Measurements from ENCODE around the gene TMEM181. TPM values are rescaled to one million over a fixed set of nuclear protein-coding genes. Genes with fewer than 3 reads are reported as not detected.

The TMEM181 gene
- total RNA-seq, 1 experiment from 2014 or later: 18.7 TPM

GRCh38 chr6:158596861-158597260 is 37.0 kb downstream of the TMEM181 start:
- ChIA-PET CTCF (no interaction called here), POLR2A (ENCODE audit: unreplicated experiment) (no interaction called here)
- H3K4me1 ChIP-seq (replicated peaks; ENCODE audit: insufficient read depth): no peaks in the 10 kb centered on the region
- no peak overlapping the region for H3K4me2 ChIP-seq
- peaks cover 7% of the 10 kb centered on the region; the same call in 1 of the 2 replicates for H3F3A ChIP-seq (ENCODE audit: insufficient read depth, low read depth)
- no peak for TF ChIP-seq EZH2 (IDR thresholded peaks at IDR 0.05; ENCODE audit: low read depth)
- TF ChIP-seq CTCF (conservative IDR thresholded peaks at IDR 0.05): no peak
- no peak overlapping the region for H3K27ac ChIP-seq
- H3K27me3 ChIP-seq (ENCODE audit: insufficient read depth, low read depth): no peaks in the 10 kb centered on the region
- no peaks in the 10 kb centered on the region for H3K9me3 ChIP-seq (ENCODE audit: insufficient read depth, low read depth)
- H3K4me3 ChIP-seq: no peak overlapping the region
- intact Hi-C loops (cut with micrococcal nuclease; ENCODE audit: unreplicated experiment): no loop called here
- DNase-seq: no peak
- H2AFZ ChIP-seq: no peak overlapping the region
- peaks cover 10% of the 10 kb centered on the region for H3K36me3 ChIP-seq (ENCODE audit: low read depth)
- H3K9me2 ChIP-seq (ENCODE audit: insufficient read depth): no peaks in the 10 kb centered on the region
- no peaks in the 10 kb centered on the region for H4K20me1 ChIP-seq (ENCODE audit: insufficient read depth)
- no peaks in the 10 kb centered on the region for H3K79me2 ChIP-seq (ENCODE audit: low read depth)
- no TSS peak for BruUV-seq (replicated peaks)

GRCh38 chr6:158597565-158597964 is 37.7 kb downstream of the TMEM181 start:
- ChIA-PET CTCF (no interaction called here), POLR2A (ENCODE audit: unreplicated experiment) (no interaction called here)
- Histone ChIP-seq H3K79me2 (ENCODE audit: low read depth) (no peaks in the 10 kb centered on the region), H2AFZ (no peak overlapping the region), H3K4me1 (replicated peaks; ENCODE audit: insufficient read depth) (no peaks in the 10 kb centered on the region), H3K9me2 (ENCODE audit: insufficient read depth) (no peaks in the 10 kb centered on the region), H3F3A (ENCODE audit: insufficient read depth, low read depth) (peaks cover 7% of the 10 kb centered on the region; the same call in 1 of the 2 replicates), H3K4me2 (no peak overlapping the region), H4K20me1 (ENCODE audit: insufficient read depth) (no peaks in the 10 kb centered on the region), H3K36me3 (ENCODE audit: low read depth) (peaks cover 10% of the 10 kb centered on the region), H3K27me3 (ENCODE audit: insufficient read depth, low read depth) (no peaks in the 10 kb centered on the region), H3K27ac (no peak overlapping the region), H3K9me3 (ENCODE audit: insufficient read depth, low read depth) (no peaks in the 10 kb centered on the region), H3K4me3 (no peak overlapping the region)
- no TSS peak for BruUV-seq (replicated peaks)
- TF ChIP-seq CTCF (conservative IDR thresholded peaks at IDR 0.05) (no peak), EZH2 (IDR thresholded peaks at IDR 0.05; ENCODE audit: low read depth) (no peak)
- no peak for DNase-seq
- intact Hi-C loops (cut with micrococcal nuclease; ENCODE audit: unreplicated experiment): no loop called here

- Histone ChIP-seq H2AFZ (no peak overlapping the region), H3K4me2 (no peak overlapping the region), H3K27ac (no peak overlapping the region), H3K4me1 (replicated peaks; ENCODE audit: insufficient read depth) (no peaks in the 10 kb centered on the region), H3F3A (ENCODE audit: insufficient read depth, low read depth) (0 out of 2 replicates have a peak, but pooled peaks cover 1% of the 10 kb centered on the region), H3K79me2 (ENCODE audit: low read depth) (no peaks in the 10 kb centered on the region), H4K20me1 (ENCODE audit: insufficient read depth) (no peaks in the 10 kb centered on the region), H3K27me3 (ENCODE audit: insufficient read depth, low read depth) (no peaks in the 10 kb centered on the region), H3K36me3 (ENCODE audit: low read depth) (peaks cover 9% of the 10 kb centered on the region; the same call in 1 of the 2 replicates), H3K4me3 (no peak overlapping the region), H3K9me2 (ENCODE audit: insufficient read depth) (no peaks in the 10 kb centered on the region), H3K9me3 (ENCODE audit: insufficient read depth, low read depth) (no peaks in the 10 kb centered on the region)
- ChIA-PET CTCF (no interaction called here), POLR2A (ENCODE audit: unreplicated experiment) (no interaction called here)
- TF ChIP-seq CTCF (conservative IDR thresholded peaks at IDR 0.05) (no peak), EZH2 (IDR thresholded peaks at IDR 0.05; ENCODE audit: low read depth) (no peak)
- no peak for DNase-seq
- intact Hi-C loops (cut with micrococcal nuclease; ENCODE audit: unreplicated experiment): no loop called here
- BruUV-seq (replicated peaks): no TSS peak
Observed at GRCh38 chr6:158599635-158600034, 39.7 kb downstream of the TMEM181 start.

Measured in PC-9 (cell line).